Neural crest cell (in vitro differentiated cells): ENCODE data around the gene GMPR. TPM values are rescaled to one million over a fixed set of nuclear protein-coding genes. Genes with fewer than 3 reads are reported as not detected.

Experiments
- DNase-seq: peaks from one replicate; pipeline ENCODE4 v3.0.0; 2021; ENCODE audit warnings: low read depth, mixed read lengths, low spot score
- H3K27ac Mint-ChIP-seq: one replicate; pipeline ENCODE4 v1.8.0; 2021; ENCODE audit warnings: mild to moderate bottlenecking, mixed read lengths; ENCODE audit not compliant: unreplicated experiment
- H3K27me3 Mint-ChIP-seq: 2 replicates; pipeline ENCODE4 v1.8.0; 2021; ENCODE audit warnings: low read depth, mild to moderate bottlenecking, mixed read lengths
- H3K36me3 Mint-ChIP-seq: 2 replicates; pipeline ENCODE4 v1.8.0; 2021; ENCODE audit warnings: low read depth, mild to moderate bottlenecking, mixed read lengths
- H3K4me1 Mint-ChIP-seq: 2 replicates; pipeline ENCODE4 v1.8.0; 2021; ENCODE audit warnings: mixed read lengths
- H3K4me3 Mint-ChIP-seq: one replicate; pipeline ENCODE4 v1.8.0; 2021; ENCODE audit warnings: mild to moderate bottlenecking, mixed read lengths
- H3K9me3 Mint-ChIP-seq: 2 replicates; pipeline ENCODE4 v1.8.0; 2021; ENCODE audit warnings: mixed read lengths
- total RNA-seq: library from RNA; stranded (reverse); gene quantifications from 2 replicates; pipeline ENCODE4 v1.2.1, GENCODE V29; 2021
- TF ChIP-seq, protein P1 (sequence below): fragments of 200-600 bp; sonication (generic); conservative IDR thresholded peaks from 2 replicates; pipeline ENCODE4 v1.5.0; 2021; ENCODE audit warnings: antibody characterized with exemption, mild to moderate bottlenecking

GMPR gene
- total RNA-seq, 1 donor from 2014 or later = 0.16 TPM

DNA sequence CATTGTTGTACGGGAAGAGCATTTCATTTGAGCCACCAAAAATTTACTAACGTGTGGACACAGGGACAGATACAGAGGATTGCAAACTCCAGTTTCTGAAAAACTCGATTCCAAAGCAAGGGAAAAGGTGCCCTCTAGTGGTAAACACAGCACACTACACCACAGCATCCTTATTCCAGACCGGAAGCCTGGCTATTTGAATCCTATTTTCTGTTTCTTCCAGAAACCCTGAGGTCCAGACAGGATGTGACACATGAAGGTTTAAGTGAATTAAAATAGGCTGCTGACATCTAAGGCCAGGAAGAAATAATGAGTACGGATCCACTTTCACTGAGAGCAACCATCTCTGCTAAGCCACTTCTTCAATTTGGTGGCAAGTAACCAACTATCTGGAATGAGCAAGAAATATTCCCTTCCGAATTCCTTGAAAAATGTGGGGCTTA lies 31.8 kb upstream of the GMPR start:
- Mint-ChIP-seq H3K27me3 (peaks cover 62% of the 10 kb centered on the region), H3K36me3 (no peaks in the 10 kb centered on the region), H3K4me3 (no peak overlapping the region), H3K9me3 (peaks cover 2% of the 10 kb centered on the region), H3K27ac (no peak overlapping the region), H3K4me1 (peaks cover 43% of the 10 kb centered on the region)
- TF ChIP-seq, protein P1, sequence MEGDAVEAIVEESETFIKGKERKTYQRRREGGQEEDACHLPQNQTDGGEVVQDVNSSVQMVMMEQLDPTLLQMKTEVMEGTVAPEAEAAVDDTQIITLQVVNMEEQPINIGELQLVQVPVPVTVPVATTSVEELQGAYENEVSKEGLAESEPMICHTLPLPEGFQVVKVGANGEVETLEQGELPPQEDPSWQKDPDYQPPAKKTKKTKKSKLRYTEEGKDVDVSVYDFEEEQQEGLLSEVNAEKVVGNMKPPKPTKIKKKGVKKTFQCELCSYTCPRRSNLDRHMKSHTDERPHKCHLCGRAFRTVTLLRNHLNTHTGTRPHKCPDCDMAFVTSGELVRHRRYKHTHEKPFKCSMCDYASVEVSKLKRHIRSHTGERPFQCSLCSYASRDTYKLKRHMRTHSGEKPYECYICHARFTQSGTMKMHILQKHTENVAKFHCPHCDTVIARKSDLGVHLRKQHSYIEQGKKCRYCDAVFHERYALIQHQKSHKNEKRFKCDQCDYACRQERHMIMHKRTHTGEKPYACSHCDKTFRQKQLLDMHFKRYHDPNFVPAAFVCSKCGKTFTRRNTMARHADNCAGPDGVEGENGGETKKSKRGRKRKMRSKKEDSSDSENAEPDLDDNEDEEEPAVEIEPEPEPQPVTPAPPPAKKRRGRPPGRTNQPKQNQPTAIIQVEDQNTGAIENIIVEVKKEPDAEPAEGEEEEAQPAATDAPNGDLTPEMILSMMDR = peak; percentile 95
- DNase-seq = peak; percentile 44

DNA sequence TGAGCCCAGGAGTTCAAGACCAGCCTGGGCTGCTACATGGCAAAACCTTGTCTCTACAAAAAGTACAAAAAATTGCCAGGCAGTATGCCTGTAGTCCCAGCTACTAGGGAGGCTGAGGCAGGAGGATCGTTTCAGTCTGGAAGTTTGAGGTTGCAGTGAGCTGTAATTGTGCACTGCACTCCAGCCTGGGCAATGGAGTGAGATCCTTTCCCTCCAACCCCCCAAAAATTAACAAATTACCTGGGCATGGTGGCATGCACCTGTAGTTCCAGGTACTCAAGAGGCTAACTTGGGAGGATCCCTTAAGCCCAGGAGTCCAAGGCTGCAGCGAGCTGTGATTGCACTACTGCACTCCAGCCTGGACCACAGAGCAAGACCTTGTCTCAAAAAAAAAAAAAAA lies 29.4 kb upstream of the GMPR start:
- TF ChIP-seq, protein P1 = no peak
- Mint-ChIP-seq H3K9me3 (peaks cover 6% of the 10 kb centered on the region), H3K27ac (no peak overlapping the region), H3K4me3 (no peak overlapping the region), H3K36me3 (no peaks in the 10 kb centered on the region), H3K27me3 (peaks cover 70% of the 10 kb centered on the region), H3K4me1 (peaks cover 40% of the 10 kb centered on the region)
- no peak for DNase-seq

DNA sequence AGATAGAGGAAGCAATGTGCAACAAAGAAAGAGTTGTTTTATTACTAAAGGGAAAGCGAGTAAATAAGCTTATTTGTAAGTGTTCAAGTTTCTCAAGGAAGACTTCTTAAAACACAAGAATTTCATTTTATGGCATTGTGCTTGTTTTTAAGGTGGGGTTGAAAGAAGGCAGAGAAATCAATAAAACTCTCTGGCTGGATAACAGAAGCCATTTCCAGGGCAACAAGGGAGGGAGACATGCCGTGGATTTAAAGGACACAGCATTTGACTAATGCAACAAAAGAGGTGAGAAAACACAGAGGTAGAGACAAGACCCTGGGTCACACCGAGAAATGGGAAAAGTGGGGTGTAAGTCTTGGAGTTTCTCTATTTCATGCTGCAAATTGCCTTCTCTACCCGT lies 28.8 kb upstream of the GMPR start:
- peaks cover 34% of the 10 kb centered on the region for H3K4me1 Mint-ChIP-seq
- H3K36me3 Mint-ChIP-seq = no peaks in the 10 kb centered on the region
- H3K9me3 Mint-ChIP-seq = peaks cover 6% of the 10 kb centered on the region

DNA sequence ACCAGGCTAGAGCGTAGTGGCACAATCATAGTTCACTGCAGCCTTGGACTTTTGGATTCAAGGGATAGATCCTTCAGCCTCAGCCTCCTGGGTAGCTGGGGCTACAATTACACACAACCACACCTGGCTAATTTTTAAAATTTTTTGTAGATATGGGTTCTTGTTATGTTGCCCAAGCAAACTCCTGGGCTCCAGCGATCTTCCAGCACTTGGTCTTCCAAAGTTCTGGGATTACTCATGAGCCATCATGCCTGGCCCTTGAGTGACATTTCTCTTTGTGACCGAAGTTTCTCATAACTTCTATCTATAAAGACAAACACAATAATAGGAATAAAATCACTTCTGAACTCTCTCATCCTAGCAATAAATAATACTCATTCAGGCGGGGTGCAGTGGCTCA lies 26.1 kb upstream of the GMPR start:
- no peak for DNase-seq
- Mint-ChIP-seq H3K27me3 (peaks cover 61% of the 10 kb centered on the region), H3K4me1 (peaks cover 12% of the 10 kb centered on the region), H3K27ac (no peak overlapping the region), H3K4me3 (no peak overlapping the region), H3K36me3 (no peaks in the 10 kb centered on the region), H3K9me3 (peaks cover 4% of the 10 kb centered on the region)
- TF ChIP-seq, protein P1 = no peak

More for the DNA sequence above, 28.8 kb upstream of the GMPR start:
- no peak for DNase-seq
- TF ChIP-seq, protein P1 = no peak
- H3K4me3 Mint-ChIP-seq = no peak overlapping the region
- H3K27me3 Mint-ChIP-seq = peaks cover 76% of the 10 kb centered on the region
- no peak overlapping the region for H3K27ac Mint-ChIP-seq

DNA sequence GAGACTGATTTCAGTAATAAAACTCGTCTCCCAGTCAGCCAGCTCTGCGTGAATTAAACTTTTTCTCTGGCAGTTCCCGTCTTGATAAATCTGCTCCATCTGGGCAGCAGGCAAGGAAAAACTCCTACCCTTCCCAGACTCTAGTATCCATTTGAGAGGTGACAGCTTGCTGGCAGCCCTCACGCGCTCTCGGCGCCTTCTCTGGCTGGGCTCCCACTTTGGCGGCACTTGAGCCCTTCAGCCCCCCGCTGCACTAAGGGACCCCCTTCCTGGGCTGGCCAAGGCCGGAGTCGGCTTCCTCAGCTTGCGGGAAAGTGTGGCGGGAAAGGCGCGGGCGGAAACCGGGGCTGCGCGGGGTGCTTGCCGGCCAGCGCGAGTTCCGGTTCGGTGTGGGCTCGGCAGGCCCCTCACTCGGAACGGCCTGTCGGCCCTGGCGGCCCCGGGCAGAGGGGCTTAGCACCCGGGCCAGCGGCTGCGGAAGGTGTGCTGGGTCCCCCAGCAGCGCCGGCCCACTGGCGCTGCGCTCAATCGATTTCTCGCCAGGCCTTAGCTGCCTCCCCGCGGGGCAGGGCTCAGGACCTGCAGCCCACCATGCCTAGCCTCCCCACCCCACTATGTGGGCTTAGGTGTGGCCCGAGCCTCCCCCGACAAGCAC lies 21.8 kb upstream of the GMPR start:
- TF ChIP-seq, protein P1 = no peak
- H3K36me3 Mint-ChIP-seq = no peaks in the 10 kb centered on the region
- peaks cover 30% of the 10 kb centered on the region for H3K27me3 Mint-ChIP-seq
- H3K9me3 Mint-ChIP-seq = peaks cover 4% of the 10 kb centered on the region
- no peak for DNase-seq
- H3K27ac Mint-ChIP-seq = no peak overlapping the region
- no peak overlapping the region for H3K4me3 Mint-ChIP-seq
- no peaks in the 10 kb centered on the region for H3K4me1 Mint-ChIP-seq
